DND-41 (cell line): ENCODE measurements around the gene SFXN2.

Experiments used
- ATAC-seq: fragments of 200-7000 bp; cut with Tn5 transposase; 3 replicates; pipeline ENCODE4 v1.9.1; 2021; ENCODE audit warnings: low read depth; ENCODE audit not compliant: insufficient read depth
- DNase-seq: peaks from one replicate; pipeline ENCODE4 v3.0.0-alpha.2; 2020
- H2AFZ ChIP-seq: 2 replicates; pipeline ENCODE4 v1.6.0; 2012; ENCODE audit warnings: low read depth, low read length
- H3K27ac ChIP-seq: 2 replicates; pipeline ENCODE4 v1.5.1; 2012; ENCODE audit warnings: low read length, inconsistent platforms
- H3K27me3 ChIP-seq: fragments of 200-600 bp; sonication (generic); 2 replicates; pipeline ENCODE4 v1.6.0; 2012; ENCODE audit warnings: low read length, mild to moderate bottlenecking, inconsistent platforms; ENCODE audit not compliant: insufficient read depth, poor library complexity
- H3K36me3 ChIP-seq: 2 replicates; pipeline ENCODE4 v1.5.1; 2012; ENCODE audit warnings: low read length, inconsistent platforms; ENCODE audit not compliant: insufficient read depth
- H3K4me1 ChIP-seq: 2 replicates; pipeline ENCODE4 v1.5.1; 2012; ENCODE audit warnings: mild to moderate bottlenecking, low read length; ENCODE audit not compliant: insufficient read depth
- H3K4me2 ChIP-seq: 2 replicates; pipeline ENCODE4 v1.6.0; 2012; ENCODE audit warnings: mild to moderate bottlenecking, moderate library complexity, low read length, inconsistent platforms; ENCODE audit not compliant: insufficient read depth
- H3K4me3 ChIP-seq, 2 experiments: fragments of 200-600 bp in 1 of 2; shearing (Covaris generic) in 1 of 2; 2 replicates each; pipeline ENCODE4 v1.5.1; 2012 to 2016; ENCODE audit warnings: inconsistent platforms in 2 of 2, low read length in 2 of 2, mild to moderate bottlenecking in 2 of 2, low read depth in 1 of 2, moderate library complexity in 1 of 2
- H3K79me2 ChIP-seq: 2 replicates; pipeline ENCODE4 v1.6.0; 2012; ENCODE audit warnings: low read length, inconsistent platforms; ENCODE audit not compliant: insufficient read depth
- H3K9ac ChIP-seq: 2 replicates; pipeline ENCODE4 v1.6.0; 2012; ENCODE audit warnings: low read depth, mild to moderate bottlenecking, inconsistent platforms, low read length, moderate library complexity
- H3K9me3 ChIP-seq: 2 replicates; pipeline ENCODE4 v1.5.1; 2012; ENCODE audit warnings: low read length, moderate library complexity, mild to moderate bottlenecking, inconsistent platforms; ENCODE audit not compliant: insufficient read depth, severe bottlenecking
- H4K20me1 ChIP-seq: 2 replicates; pipeline ENCODE4 v1.6.0; 2012; ENCODE audit warnings: low read length; ENCODE audit not compliant: insufficient read depth
- EZH2 ChIP-seq: IDR thresholded peaks from 3 replicates; pipeline ENCODE4 v1.6.1; 2012; ENCODE audit warnings: borderline replicate concordance, low read depth, mild to moderate bottlenecking, moderate library complexity, low read length, inconsistent platforms; ENCODE audit not compliant: severe bottlenecking
- TF ChIP-seq, protein P1 (sequence below): IDR thresholded peaks from 2 replicates; pipeline ENCODE4 v1.5.1; 2012; ENCODE audit warnings: borderline replicate concordance, low read length, moderate library complexity, mild to moderate bottlenecking; ENCODE audit not compliant: poor library complexity, severe bottlenecking; ENCODE audit errors: extremely low read depth

SFXN2 gene

DNA sequence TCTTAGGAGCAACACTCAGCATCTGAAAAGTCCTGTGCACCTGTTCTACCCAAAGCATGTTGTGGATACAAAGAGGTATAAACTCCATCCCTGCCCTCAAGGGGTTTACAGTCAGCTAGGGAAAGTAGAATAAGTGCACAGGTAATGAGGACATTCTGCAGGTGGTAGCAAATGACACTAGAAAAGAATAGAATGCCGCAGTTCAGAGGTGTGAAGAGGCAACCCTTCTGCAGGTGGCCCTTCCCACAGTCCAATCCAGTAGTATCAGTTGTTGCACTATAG lies 66.0 kb downstream of the SFXN2 start:
- H3K4me2 ChIP-seq: no peak overlapping the region
- no peak for ATAC-seq
- TF ChIP-seq, protein P1, sequence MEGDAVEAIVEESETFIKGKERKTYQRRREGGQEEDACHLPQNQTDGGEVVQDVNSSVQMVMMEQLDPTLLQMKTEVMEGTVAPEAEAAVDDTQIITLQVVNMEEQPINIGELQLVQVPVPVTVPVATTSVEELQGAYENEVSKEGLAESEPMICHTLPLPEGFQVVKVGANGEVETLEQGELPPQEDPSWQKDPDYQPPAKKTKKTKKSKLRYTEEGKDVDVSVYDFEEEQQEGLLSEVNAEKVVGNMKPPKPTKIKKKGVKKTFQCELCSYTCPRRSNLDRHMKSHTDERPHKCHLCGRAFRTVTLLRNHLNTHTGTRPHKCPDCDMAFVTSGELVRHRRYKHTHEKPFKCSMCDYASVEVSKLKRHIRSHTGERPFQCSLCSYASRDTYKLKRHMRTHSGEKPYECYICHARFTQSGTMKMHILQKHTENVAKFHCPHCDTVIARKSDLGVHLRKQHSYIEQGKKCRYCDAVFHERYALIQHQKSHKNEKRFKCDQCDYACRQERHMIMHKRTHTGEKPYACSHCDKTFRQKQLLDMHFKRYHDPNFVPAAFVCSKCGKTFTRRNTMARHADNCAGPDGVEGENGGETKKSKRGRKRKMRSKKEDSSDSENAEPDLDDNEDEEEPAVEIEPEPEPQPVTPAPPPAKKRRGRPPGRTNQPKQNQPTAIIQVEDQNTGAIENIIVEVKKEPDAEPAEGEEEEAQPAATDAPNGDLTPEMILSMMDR: no peak
- no peak for TF ChIP-seq EZH2

DNA sequence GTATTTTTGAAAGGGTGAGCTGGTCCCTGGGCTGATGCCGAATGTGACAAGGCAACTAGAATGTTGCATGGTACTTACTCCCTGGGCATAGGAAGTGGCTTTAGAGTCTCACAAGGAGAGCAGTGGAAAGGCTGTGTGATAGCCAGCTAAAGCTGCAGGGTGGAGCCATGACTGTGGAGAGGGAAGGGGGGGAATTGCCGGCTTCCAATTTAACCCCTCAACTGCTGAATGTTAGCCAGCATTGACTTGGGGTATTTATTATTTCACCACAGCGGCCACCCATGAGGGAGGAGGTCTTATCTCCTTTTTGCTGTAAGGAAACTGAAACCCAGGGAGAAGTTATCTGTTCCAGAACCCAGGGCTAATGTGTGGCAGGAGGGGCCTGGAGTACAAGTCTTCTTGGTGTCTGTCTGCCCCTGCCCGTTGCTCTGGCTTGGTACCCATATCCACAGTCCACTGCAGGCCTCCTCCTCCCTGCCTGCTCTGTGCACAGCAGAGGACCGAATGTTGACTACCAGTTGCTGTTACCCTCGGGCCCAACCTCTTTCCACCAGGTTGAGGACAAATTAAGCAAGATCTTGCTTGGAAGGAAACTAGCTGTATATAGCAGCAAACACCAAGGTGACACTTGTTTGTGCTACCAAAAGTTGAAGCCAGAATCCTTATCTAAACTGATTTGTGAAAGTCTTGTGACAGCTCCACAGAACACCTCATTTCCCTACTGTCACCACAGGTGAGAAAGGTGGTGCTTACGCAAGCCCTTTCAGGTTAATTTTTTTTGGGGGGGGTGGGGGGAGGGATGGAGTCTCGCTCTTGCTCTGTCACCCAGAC lies 66.9 kb downstream of the SFXN2 start:
- Histone ChIP-seq H3K9ac (no peak overlapping the region), H4K20me1 (peaks cover 37% of the 10 kb centered on the region), H2AFZ (no peak overlapping the region), H3K27ac (no peak overlapping the region; the same call in 1 of the 2 replicates), H3K9me3 (no peaks in the 10 kb centered on the region), H3K4me2 (no peak overlapping the region), H3K27me3 (no peaks in the 10 kb centered on the region), H3K4me3 (no peak overlapping the region), H3K36me3 (peaks cover 4% of the 10 kb centered on the region; the same call in 1 of the 2 replicates), H3K4me1 (peaks cover 21% of the 10 kb centered on the region), H3K79me2 (peaks cover 65% of the 10 kb centered on the region)
- no peak for DNase-seq
- no peak for TF ChIP-seq EZH2
- TF ChIP-seq, protein P1: no peak
- ATAC-seq: no peak

More for the DNA sequence above, 66.0 kb downstream of the SFXN2 start:
- H3K9ac ChIP-seq: no peak overlapping the region
- peaks cover 63% of the 10 kb centered on the region for H3K79me2 ChIP-seq
- DNase-seq: no peak
- H2AFZ ChIP-seq: no peak overlapping the region
- no peak overlapping the region for H3K4me3 ChIP-seq
- peaks cover 4% of the 10 kb centered on the region; the same call in 1 of the 2 replicates for H3K36me3 ChIP-seq
- peaks cover 33% of the 10 kb centered on the region for H4K20me1 ChIP-seq
- peaks cover 30% of the 10 kb centered on the region for H3K4me1 ChIP-seq
- no peak overlapping the region for H3K27ac ChIP-seq
- no peaks in the 10 kb centered on the region for H3K27me3 ChIP-seq
- H3K9me3 ChIP-seq: no peaks in the 10 kb centered on the region

- Histone ChIP-seq H3K79me2 (peaks cover 73% of the 10 kb centered on the region), H3K27me3 (no peaks in the 10 kb centered on the region), H3K4me1 (peaks cover 14% of the 10 kb centered on the region), H2AFZ (no peak overlapping the region), H3K4me2 (no peak overlapping the region), H3K9me3 (no peaks in the 10 kb centered on the region), H4K20me1 (peaks cover 42% of the 10 kb centered on the region), H3K4me3 (no peak overlapping the region), H3K9ac (no peak overlapping the region), H3K27ac (no peak overlapping the region), H3K36me3 (peaks cover 4% of the 10 kb centered on the region; the same call in 1 of the 2 replicates)
- TF ChIP-seq, protein P1: no peak
- TF ChIP-seq EZH2: no peak
- DNase-seq (no peak), ATAC-seq (no peak)
Observed at GRCh38 chr10:102781921-102782557, 67.6 kb downstream of the SFXN2 start.
